HCT116 (cell line): Measurements from ENCODE around the gene LIMD2.

Experiments
- CEBPB ChIP-seq: IDR thresholded peaks from 2 replicates; pipeline ENCODE4 v1.6.1; 2012; ENCODE audit warnings: low read depth
- EGR1 ChIP-seq: IDR thresholded peaks from 2 replicates; pipeline ENCODE4 v1.6.1; 2012; ENCODE audit warnings: low read depth
- EZH2phosphoT487 ChIP-seq: fragments of 200-600 bp; IDR thresholded peaks from 2 replicates; pipeline ENCODE4 v1.6.1; 2018; ENCODE audit warnings: antibody characterized with exemption, borderline replicate concordance
- POLR2A ChIP-seq: IDR thresholded peaks from 2 replicates; pipeline ENCODE4 v1.7.0; 2011; ENCODE audit warnings: borderline replicate concordance; ENCODE audit not compliant: insufficient read depth, insufficient read length; ENCODE audit errors: extremely low read depth
- POLR2AphosphoS5 ChIP-seq: IDR thresholded peaks from 2 replicates; pipeline ENCODE4 v1.6.1; 2011; ENCODE audit warnings: mild to moderate bottlenecking, low read depth, low read length, moderate library complexity
- SIN3A ChIP-seq: IDR thresholded peaks from 2 replicates; pipeline ENCODE4 v1.6.1; 2012; ENCODE audit warnings: low read depth
- YY1 ChIP-seq: IDR thresholded peaks from 2 replicates; pipeline ENCODE4 v1.6.1; 2011; ENCODE audit warnings: low read length, low read depth, moderate library complexity, mild to moderate bottlenecking; ENCODE audit not compliant: insufficient replicate concordance; ENCODE audit errors: extremely low read depth
- ZNF274 ChIP-seq: fragments of 200-500 bp; sonication (Bioruptor generic); IDR thresholded peaks from 2 replicates; pipeline ENCODE4 v1.6.1; 2014; ENCODE audit warnings: mild to moderate bottlenecking, low read depth, low read length, inconsistent platforms
- TF ChIP-seq, protein P1 (sequence below), 3 experiments: fragments of 200-600 bp in 1 of 3; sonication (generic) in 1 of 3; IDR thresholded peaks in 2 of 3; conservative IDR thresholded peaks in 1 of 3; 2 replicates each; pipeline ENCODE4 v1.5.1; 2012 to 2017; ENCODE audit warnings: low read depth in 2 of 3, low read length in 2 of 3, antibody characterized with exemption in 1 of 3, borderline replicate concordance in 1 of 3, control low read depth in 1 of 3, mild to moderate bottlenecking in 1 of 3, mixed read lengths in 1 of 3, mixed run types in 1 of 3, moderate library complexity in 1 of 3; ENCODE audit not compliant: insufficient read depth in 1 of 3

DNA sequence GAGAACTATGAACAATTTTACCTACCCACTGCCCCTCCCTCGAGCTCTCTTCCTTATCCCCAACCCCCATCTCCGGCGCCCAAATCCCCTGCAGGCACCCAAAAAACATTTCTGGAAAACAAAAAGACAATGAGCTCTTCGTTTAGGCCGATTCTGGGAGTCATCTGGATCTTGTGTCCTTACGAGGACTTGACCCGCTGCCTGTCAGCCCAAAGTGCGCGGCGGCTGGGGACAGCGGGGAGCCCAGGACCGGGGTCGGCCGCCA is 41.1 kb upstream of the LIMD2 start:
- TF ChIP-seq POLR2AphosphoS5 (no peak), SIN3A (no peak), EGR1 (no peak), EZH2phosphoT487 (no peak), CEBPB (no peak), YY1 (no peak), POLR2A (no peak), ZNF274 (no peak)
- TF ChIP-seq, protein P1, sequence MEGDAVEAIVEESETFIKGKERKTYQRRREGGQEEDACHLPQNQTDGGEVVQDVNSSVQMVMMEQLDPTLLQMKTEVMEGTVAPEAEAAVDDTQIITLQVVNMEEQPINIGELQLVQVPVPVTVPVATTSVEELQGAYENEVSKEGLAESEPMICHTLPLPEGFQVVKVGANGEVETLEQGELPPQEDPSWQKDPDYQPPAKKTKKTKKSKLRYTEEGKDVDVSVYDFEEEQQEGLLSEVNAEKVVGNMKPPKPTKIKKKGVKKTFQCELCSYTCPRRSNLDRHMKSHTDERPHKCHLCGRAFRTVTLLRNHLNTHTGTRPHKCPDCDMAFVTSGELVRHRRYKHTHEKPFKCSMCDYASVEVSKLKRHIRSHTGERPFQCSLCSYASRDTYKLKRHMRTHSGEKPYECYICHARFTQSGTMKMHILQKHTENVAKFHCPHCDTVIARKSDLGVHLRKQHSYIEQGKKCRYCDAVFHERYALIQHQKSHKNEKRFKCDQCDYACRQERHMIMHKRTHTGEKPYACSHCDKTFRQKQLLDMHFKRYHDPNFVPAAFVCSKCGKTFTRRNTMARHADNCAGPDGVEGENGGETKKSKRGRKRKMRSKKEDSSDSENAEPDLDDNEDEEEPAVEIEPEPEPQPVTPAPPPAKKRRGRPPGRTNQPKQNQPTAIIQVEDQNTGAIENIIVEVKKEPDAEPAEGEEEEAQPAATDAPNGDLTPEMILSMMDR (IDR thresholded peaks at IDR 0.05 in 2 of 3, conservative IDR thresholded peaks at IDR 0.05 in 1 of 3; ENCODE audit: borderline replicate concordance in 1 of 3, insufficient read depth in 1 of 3, low read depth in 2 of 3, low read length in 2 of 3), result no peak
